Right lobe of liver (tissue), 6 donors: ENCODE results near the gene TMEM91. TPM values are rescaled to one million over a fixed set of nuclear protein-coding genes. Genes with fewer than 3 reads are reported as not detected.

Source experiments
- ATAC-seq, 4 donors: fragments of 200-7000 bp; cut with Tn5 transposase; one replicate each; pipeline ENCODE4 v1.9.1; 2020; ENCODE audit warnings: mild to moderate bottlenecking in 4 of 4, moderate library complexity in 4 of 4
- DNase-seq, 3 donors: peaks; one replicate each; pipeline ENCODE4 v3.0.0-alpha.2; 2020
- H3K27ac ChIP-seq, 3 donors: fragments of 200-600 bp; one replicate each; pipeline ENCODE4 v1.8.0; 2022
- H3K27me3 ChIP-seq, 2 donors: fragments of 200-600 bp; one replicate each; pipeline ENCODE4 v1.8.0; 2022
- H3K36me3 ChIP-seq, 4 donors: fragments of 200-600 bp; sonication (generic) in 1 of 4; one replicate each; pipeline versions ENCODE4 v1.5.1 to v1.8.0; 2017 to 2022; ENCODE audit warnings: control low read depth in 1 of 4
- H3K4me1 ChIP-seq, 4 donors: fragments of 200-600 bp; sonication (generic) in 1 of 4; one replicate each; pipeline versions ENCODE4 v1.5.1 to v1.8.0; 2017 to 2022; ENCODE audit warnings: control low read depth in 1 of 4
- H3K4me3 ChIP-seq, 3 donors: fragments of 200-600 bp; one replicate each; pipeline ENCODE4 v1.8.0; 2022
- H3K9me3 ChIP-seq, 4 donors: fragments of 200-600 bp; sonication (generic) in 1 of 4; one replicate each; pipeline versions ENCODE4 v1.5.1 to v1.8.0; 2017 to 2022; ENCODE audit warnings: control low read depth in 1 of 4
- CTCF ChIP-seq, 4 donors: fragments of 200-600 bp in 3 of 4; fragments of 450-650 bp in 1 of 4; IDR thresholded peaks; one replicate each; pipeline versions ENCODE4 v1.5.1 to v1.8.0; 2016 to 2022; ENCODE audit warnings: antibody characterized with exemption in 4 of 4, mild to moderate bottlenecking in 2 of 4
- POLR2A ChIP-seq: fragments of 450-650 bp; IDR thresholded peaks from one replicate; pipeline ENCODE4 v1.6.1; 2017; ENCODE audit warnings: antibody characterized with exemption, mild to moderate bottlenecking
- WGBS: methylation state at CpG from one replicate; pipeline ENCODE4 v1.1.6; 2018; ENCODE audit warnings: low coverage, low lambda C conversion rate; ENCODE audit not compliant: insufficient coverage; ENCODE audit errors: missing lambda C conversion rate; 5-methylcytosine and 5-hydroxymethylcytosine counted together
- intact Hi-C, 2 donors: fragments of 100-400 bp; cut with DNase I; formaldehyde crosslinking; loops; one replicate each; pipeline versions ENCODE4 v1.11.2 to v1.14.1; 2022
- total RNA-seq, 6 experiments: library from RNA; depleted of rRNA in 2 of 6; stranded (reverse); fragments of >200 nt in 2 of 6; fragmentation: NEBNext Ultra II Directional in 3 of 6; extraction: Animal tissue kit (Norgen Biotek cat#: 25700) in 3 of 6; gene quantifications; one replicate each; pipeline versions ENCODE4 v1.1.0 to v1.2.4, GENCODE V29; 2016 to 2023
- donor health status: DM: no; HTN: yes; CAD: no.
- donor health status: DM: no; HTN: no; CAD: no.
- donor health status: DM: no; HTN: no; CAD: no.
- donor health status: DM: no; HTN: yes; CAD: no.
- donor health status: DM: no; HTN: yes; CAD: no.

The TMEM91 gene
- total RNA-seq, 6 experiments from 2014 or later: 1.8 to 4.1 (median 3.0) TPM

GRCh38 chr19:41420101-41420880 lies 44.0 kb downstream of the TMEM91 start:
- Histone ChIP-seq H3K27ac (peak overlapping the region in 1 of 3 donors; percentile 33), H3K36me3 (peaks cover 0 to 71% (median 29%) of the 10 kb centered on the region in 4 donors)

GRCh38 chr19:41421314-41421713 lies 45.0 kb downstream of the TMEM91 start:
- peaks cover 0 to 72% (median 28%) of the 10 kb centered on the region in 4 donors for H3K36me3 ChIP-seq
- no peaks in the 10 kb centered on the region for H3K27me3 ChIP-seq
- 97% methylated on average over 6 of the region's 6 CpGs for WGBS
- H3K4me3 ChIP-seq: no peak overlapping the region
- no peaks in the 10 kb centered on the region for H3K4me1 ChIP-seq
- no peak overlapping the region for H3K27ac ChIP-seq
- TF ChIP-seq CTCF (IDR thresholded peaks at IDR 0.05): no peak
- TF ChIP-seq POLR2A: no peak
- ATAC-seq: no peak
- no peak for DNase-seq
- H3K9me3 ChIP-seq: no peaks in the 10 kb centered on the region
- intact Hi-C loops: no loop called here

More at GRCh38 chr19:41420101-41420880, 44.0 kb downstream of the TMEM91 start:
- ATAC-seq (peak; percentile 53 to 79 (median 62)), DNase-seq (peak in 1 of 3 donors; percentile 29)
- H3K27me3 ChIP-seq: no peaks in the 10 kb centered on the region
- 58% methylated on average over 5 of the region's 8 CpGs for WGBS
- TF ChIP-seq POLR2A (no peak), CTCF (IDR thresholded peaks at IDR 0.05) (no peak)
- H3K9me3 ChIP-seq: no peaks in the 10 kb centered on the region
- no peaks in the 10 kb centered on the region for H3K4me1 ChIP-seq
- no peak overlapping the region for H3K4me3 ChIP-seq
- intact Hi-C loops: no loop called here

GRCh38 chr19:41421973-41422372 lies 45.6 kb downstream of the TMEM91 start:
- H3K4me3 ChIP-seq: no peak overlapping the region
- H3K9me3 ChIP-seq: no peaks in the 10 kb centered on the region
- no peak overlapping the region for H3K27ac ChIP-seq
- TF ChIP-seq POLR2A: no peak
- TF ChIP-seq CTCF (IDR thresholded peaks at IDR 0.05): no peak
- intact Hi-C loops: no loop called here
- WGBS: no CpG with 5 or more reads among the region's 20 CpGs
- peak in 1 of 3 donors; percentile 22 for DNase-seq
- no peaks in the 10 kb centered on the region for H3K4me1 ChIP-seq
- no peak for ATAC-seq
- H3K27me3 ChIP-seq: no peaks in the 10 kb centered on the region
- peaks cover 0 to 67% (median 25%) of the 10 kb centered on the region in 4 donors for H3K36me3 ChIP-seq

- Histone ChIP-seq H3K4me3 (no peak overlapping the region), H3K36me3 (peaks cover 0 to 63% (median 23%) of the 10 kb centered on the region in 4 donors), H3K4me1 (no peaks in the 10 kb centered on the region), H3K9me3 (no peaks in the 10 kb centered on the region), H3K27ac (no peak overlapping the region), H3K27me3 (no peaks in the 10 kb centered on the region)
- DNase-seq (no peak), ATAC-seq (no peak)
- WGBS: 83% methylated on average over 6 of the region's 18 CpGs
- no peak for TF ChIP-seq CTCF (IDR thresholded peaks at IDR 0.05)
- no peak for TF ChIP-seq POLR2A
- intact Hi-C loops: no loop called here
Measured at GRCh38 chr19:41422456-41422855, 46.1 kb downstream of the TMEM91 start.
